GM19455 (cell line): ENCODE data around the gene SLC39A8.
"Not testable (repeated sequence)": the region's sequence is repeated elsewhere in the genome, so short reads cannot be mapped to it uniquely, and the experiment has no call there.

Experiments used
- ATAC-seq: cut with Tn5 transposase; IDR thresholded peaks from one replicate; pipeline ENCODE4 v1.9.1; 2021; ENCODE audit not compliant: unreplicated experiment

The SLC39A8 gene

DNA sequence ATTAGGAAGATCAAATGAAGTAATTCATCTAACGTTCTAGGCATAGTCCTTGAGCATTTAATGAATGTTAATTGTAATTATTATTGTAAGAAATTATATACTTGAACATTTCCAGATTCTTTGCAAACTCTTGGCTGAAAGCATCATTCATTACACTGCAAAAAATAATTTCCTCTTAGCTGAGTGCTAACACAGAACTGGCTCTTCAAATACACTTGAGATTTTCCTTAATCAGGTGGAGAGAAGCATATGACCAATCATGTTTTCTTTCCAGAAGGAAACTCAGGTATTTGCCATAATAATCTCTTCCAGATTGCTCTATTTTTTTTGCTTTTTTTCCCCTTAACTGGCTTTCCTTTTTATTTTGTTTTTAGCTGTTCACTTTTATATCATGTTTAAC lies 42.5 kb downstream of the SLC39A8 start:
- no peak for ATAC-seq

DNA sequence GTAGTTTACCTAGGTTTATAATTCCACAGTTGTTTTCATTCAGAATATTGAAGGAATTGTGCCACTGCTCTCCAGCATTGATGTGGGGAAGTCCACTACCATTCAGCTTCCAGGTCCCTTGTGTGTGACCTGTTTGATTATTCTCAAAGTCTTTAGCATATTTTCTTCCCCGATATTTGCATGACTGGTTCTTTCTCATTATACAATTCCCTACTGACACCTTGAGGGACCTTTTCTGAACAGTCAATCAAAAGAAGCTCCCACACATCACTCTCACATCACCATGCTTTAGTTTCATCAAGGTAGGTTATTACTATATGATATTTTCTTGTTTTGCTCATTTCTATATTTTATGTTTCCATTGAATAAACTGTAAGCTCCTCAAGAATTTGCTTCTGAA lies 44.1 kb downstream of the SLC39A8 start:
- no peak for ATAC-seq

DNA sequence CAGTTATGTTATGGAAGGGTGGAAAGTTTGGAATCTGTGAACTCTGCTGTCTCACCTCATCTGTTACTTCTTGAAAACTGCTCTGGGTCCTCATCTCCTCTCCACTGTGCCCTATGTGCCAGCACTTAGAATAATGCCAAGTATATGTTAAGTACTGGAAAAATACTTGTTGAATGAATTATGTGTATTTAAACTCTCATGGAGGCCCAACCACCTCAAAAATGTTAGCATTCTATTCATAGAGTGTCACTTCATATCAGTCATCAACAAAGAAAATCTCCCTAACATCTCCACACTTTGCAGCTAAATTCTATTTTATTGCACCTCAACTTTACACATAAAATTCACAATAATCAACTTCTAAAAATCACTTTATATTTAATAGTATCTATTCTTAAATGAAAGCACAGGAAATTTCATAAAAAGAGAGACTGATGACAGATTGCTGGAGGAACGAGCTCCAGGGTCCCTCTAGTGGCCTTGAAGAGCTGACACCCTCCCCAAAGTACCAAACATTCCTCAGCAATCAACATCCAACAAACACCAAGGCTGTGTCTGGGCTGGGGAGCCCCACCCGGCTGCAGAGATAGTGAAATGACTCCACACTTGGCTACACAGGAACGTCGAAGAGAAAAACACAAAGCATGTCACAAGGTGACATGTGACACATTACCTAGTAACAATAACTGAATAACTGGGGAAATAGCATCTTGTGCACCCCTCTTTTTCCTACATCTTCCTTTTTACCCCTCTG lies 45.8 kb downstream of the SLC39A8 start:
- ATAC-seq, result peak; percentile 86

DNA sequence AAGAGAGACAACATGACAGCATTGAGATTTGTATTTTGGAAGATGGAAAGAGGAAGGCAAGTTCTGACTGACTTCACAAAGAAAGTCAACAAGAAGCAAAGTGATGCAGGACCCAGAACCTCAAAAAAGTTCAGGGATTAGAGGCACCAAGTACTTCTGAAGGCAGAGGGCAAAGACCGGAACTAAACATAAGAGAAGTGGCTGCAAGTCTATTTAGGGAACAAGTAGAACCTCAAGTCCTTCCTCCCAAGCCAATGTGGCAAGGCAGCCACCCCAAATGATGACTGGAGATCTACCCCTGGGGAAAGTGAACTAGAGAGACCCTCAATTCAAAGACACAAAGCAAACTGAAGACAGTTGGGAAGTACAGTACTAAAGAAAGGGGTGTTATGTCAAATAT lies 46.6 kb downstream of the SLC39A8 start:
- no peak for ATAC-seq

DNA sequence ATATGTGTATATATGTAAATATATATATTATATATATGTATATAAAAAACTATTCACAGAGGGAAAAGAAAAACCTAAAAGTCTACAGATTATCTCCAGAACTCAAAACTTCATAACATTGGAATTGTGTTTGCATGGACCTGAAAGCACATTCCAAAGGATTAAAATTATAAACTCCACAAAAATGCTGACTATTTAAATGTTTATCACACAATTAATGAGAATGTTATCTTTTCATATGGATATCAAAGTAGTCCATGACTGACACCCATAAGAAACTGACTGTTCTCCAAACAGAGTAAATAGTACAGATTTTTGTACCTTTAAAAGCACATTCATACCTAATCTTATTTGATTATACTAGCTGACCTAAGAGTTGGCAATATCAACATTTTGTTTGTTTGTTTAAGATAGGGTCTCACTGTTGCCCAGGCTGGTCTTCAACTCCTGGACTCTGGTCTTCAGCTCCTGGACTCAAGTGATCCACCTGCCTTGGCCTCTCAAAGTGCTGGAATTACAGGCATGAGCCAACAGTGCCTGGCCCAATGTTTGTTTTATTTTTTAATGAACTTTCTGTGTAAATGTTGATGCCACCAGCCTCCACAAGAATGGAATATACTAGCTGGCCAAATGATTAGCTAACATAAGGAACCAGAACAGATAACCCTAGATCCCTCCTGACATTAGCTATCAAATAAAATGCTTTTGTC lies 50.0 kb downstream of the SLC39A8 start:
- no peak for ATAC-seq

DNA sequence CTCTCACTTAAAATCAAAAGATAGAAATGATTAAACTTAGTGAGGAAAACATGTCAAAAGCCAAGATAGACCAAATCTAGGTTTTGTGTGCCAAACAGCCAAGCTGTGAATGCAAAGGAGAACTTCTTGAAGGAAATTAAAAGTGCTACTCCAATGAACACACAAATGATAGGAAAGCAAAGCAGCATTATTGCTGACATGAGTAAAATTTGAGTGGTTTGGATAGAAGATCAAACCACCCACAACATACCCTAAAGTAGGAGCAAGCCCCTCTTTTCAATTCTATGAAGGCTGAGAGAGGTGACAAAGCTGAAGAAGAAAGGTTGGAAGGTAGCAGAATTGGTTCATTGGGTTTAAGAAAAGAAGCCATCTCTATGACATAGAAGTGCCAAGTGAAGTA lies 56.8 kb downstream of the SLC39A8 start:
- ATAC-seq, result no peak

DNA sequence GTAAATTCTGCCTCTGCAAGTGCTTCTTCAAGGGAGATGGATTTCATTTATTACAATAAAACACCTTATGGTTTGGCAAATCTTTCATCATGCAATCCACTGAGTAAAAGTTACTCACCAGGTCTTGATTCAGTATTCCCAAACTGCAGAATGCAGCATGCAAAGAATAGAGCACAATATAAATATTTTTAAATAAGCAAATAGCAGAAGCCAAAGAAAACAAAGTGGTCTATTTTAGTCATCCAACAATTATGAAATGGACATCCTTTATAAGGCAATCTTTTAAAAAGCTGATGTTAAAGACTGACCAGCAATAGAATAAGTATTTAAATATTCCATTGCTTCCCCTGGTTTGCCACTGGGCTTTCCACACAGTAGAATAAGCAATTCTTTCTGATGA lies 59.5 kb downstream of the SLC39A8 start:
- ATAC-seq, result no peak

DNA sequence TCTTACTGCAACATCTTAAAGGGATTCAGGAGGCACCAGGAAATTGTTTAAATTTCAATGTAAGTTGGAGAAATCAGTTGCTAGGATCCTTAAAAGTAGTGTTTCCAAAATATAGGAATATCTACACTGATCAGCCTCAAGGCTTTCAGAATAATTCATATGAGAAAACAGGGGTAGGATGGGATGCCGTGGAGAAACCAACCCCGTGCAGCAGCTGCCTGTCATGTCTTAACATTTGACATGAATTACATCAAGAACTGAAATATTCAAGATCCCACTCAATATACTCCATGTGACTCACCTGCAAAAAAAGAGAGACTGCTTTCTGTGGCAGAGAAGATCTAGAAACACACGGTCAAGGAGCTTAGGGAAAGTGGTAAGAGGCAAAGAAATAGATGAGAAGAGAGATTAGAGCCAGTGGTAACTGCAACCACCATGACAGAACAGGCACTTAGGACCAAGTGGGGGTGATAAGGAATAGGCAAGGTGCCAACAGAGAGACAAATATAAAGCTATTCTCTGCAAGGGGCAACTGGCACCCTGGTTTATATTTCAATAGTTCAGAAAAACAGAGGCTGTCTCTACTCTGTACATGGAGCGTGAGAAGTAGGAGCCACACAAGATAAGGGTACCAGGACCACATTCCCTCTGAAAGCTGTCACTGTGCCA lies 64.0 kb downstream of the SLC39A8 start:
- ATAC-seq, result no peak

DNA sequence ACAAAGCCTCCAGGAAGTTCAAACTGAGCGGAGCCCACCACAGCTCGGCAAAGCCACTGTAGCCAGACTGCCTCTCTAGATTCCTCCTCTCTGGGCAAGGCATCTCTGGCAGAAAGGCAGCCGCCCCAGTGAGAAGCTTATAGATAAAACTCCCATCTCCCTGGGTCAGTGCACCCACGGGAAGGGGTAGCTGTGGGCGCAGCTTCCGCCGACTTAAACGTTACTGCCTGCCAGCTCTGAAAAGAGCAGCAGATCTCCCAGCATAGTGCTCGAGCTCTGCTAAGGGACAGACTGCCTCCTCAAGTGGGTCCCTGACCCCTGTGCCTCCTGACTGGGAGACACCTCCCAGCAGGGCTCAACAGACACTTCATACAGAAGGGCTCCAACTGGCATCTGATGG lies 72.0 kb downstream of the SLC39A8 start:
- not testable (repeated sequence) for ATAC-seq

DNA sequence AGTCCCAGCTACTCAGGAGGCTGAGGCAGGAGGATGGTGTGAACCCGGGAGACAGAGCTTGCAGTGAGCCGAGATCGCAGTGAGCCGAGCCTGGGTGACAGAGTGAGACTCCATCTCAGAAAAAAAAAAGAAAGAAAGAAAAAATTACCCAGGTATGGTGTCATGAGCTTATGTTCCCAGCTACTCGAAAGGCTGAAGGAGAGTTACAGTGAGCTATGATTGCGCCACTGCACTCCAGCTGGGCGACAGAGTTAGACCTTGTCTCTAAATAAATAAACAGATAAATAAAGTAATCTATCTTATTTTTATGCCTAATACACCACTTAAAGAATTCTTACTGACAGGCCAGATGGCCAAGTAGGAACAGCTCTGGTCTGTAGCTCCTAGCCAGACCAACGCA lies 73.0 kb downstream of the SLC39A8 start:
- no peak for ATAC-seq

DNA sequence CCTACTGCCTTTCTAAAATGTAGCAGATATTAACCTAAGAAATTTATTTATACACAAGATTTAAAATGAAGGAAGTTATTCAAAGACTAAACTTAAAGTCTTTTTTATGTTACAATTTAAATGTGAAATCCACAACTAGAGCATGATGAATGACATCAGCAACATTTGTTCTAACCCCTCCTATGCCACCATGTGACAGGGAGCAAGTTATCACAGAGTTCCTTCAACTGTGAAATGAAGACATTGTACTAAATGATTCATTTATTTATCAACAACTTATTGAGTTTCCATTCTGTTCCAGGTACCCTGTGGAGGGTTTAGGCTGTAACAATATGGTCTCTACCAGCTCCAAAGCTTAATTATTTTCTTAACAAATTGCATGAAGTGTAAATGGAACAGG lies 76.9 kb downstream of the SLC39A8 start:
- no peak for ATAC-seq

DNA sequence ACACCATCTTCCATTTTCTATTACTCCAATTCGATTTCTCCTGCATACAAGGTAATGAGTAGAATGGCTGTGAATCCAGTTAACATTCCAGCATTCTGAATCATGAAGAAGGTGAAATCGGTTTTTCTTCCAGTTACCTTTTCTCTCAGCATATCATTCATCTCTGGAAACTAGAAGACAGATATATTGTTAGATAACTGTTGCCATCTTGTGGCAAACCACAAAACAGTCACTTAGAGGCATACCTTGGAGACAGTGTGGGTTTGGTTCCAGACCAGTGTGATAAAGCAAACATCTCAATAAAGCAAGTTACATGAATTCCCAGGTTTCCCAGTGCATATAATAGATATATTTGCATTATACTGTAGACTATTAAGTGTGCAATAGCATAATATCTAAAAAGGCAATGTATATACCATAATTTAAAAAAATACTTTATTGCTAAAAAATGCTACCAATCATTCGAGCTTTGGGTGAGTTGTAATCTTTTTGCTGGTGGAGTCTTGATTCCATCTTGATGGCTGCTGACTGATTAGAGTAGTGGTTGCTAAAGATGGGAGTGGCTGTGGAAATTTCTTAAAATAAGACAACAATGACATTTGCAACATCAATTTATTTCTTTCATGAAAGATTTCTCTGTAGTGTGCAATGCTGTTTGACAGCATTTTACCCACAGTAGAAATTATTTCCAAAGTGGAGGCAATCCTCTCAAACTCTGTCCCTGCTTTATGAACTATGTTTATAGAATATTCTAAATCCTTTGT lies 82.1 kb downstream of the SLC39A8 start:
- ATAC-seq, result peak; percentile 87

DNA sequence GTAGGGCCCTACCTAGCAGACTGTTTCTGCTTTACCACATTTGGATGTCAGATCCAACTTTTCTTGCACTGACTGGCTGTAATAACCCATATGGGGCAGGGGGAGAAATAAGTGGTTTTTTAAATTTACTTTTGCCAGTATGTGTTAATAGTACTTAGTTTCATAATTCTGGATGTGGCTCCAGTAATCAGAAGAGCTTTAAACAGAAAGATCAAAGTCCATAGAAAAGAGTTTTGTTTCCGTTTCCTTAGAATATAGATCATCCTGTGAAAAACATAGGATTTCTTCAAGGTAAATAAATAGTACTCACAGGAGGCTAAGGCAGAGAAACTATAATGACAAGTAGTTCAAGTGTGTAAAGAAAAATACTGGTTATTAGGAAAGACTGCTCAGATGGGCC lies 85.6 kb downstream of the SLC39A8 start:
- ATAC-seq, result no peak

DNA sequence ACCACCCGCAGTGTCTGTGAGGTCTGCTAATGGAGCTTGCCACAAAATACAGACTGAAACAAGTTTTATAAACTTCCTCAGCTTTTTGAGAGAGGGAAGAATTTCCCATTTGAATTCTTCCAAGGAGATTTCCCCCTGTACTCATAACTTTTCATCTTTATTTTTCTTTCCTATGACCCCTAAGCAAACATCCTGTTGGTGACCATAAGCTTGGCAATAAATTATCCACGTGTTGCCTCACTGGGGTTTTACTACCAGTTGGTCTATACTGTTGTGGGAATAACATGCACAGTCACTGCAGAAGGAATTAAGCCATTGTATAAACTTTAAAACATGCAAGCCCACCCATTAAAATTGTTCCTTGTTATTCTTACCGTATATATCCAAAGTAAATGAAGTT lies 86.2 kb downstream of the SLC39A8 start:
- no peak for ATAC-seq

DNA sequence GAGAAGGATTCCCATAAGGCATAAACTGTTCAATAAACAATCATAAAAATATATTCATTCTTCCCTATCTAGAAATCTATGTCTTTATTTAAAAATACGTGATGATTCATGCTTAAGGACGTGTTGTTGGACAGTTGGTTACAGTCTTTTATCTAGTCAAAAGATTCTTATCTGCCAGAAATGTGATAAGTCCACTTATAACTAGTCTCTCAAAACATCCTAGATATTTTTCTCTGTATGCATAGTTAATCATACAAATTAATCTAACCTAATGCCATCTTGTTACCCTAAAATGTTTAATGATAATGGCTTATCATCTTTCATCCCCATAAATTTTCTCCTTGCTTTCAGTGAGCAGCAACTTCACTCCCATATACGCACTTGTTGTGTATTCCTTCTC lies 89.0 kb downstream of the SLC39A8 start:
- no peak for ATAC-seq

DNA sequence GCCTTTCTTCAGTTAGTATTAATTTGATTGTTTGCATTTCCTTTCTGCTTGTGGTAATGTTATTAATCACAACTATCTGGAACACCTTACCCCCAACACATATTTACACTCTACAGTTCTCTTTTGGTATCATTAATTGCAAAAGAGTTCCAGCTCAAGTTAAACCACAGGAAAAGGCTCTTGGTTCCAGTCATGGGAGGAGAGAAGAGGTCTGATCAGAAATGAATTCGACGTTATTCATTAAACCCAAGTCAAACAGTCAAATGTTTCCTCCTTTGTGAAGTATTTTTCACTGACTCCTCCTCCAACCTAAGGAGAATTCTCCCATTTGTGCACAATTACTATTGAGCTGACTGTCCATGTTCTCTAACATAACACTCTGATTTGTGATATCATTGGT lies 91.4 kb downstream of the SLC39A8 start:
- ATAC-seq, result no peak

DNA sequence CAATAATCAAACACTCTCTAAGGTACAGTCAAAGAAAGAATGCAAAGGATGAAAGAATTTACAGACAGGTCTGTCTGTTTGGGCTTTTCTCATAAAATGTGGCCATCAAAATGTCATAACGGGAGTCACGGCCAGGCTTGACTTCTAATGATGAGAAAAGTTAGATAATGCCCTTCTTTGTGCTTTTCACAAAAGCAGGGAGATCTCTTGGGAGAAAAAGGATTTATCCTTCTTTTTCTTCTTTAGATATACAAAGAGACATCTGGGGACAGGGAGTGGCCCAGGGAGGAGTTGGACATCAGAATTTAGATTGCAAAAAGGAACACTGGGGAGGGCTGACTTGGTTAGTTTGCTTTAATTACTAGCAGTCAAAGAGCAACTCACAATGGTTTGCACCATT lies 93.1 kb downstream of the SLC39A8 start:
- ATAC-seq, result no peak

DNA sequence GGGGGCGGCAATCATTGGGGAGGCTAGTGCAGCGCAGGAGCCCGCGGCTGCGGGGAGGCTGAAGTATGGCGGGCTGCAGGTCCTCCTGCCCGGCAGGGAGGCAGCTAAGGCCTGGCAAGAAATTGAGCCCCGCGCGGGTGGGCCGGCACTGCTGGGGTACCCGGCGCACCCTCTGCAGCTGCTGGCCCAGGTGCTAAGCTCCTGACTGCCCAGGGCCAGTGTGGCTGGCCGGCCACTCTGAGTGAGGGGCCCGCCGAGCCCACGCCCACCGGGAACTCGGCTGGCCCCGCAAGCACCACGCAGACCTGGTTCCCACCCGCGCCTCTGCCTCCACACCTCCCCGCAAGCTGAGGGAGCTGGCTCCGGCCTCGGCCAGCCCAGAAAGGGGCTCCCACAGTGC lies 94.9 kb downstream of the SLC39A8 start:
- ATAC-seq, result no peak

DNA sequence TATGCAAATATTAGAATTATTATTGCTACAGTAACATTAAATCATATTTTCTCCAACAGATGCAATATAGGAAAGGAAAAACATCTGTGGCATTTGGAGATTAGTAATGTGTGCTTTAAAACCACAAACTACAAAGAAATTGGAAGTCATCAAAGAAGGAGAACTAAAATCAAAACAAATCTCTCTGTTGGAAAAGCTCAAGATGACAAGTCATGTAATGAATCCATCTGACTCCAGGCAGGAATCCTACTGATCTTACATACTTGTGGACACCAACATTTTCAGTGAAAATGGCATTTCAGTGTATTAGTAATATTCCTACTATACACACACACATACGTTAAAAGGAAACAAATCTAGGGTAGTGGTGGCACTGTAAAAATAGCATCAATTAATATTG lies 98.2 kb downstream of the SLC39A8 start:
- ATAC-seq, result no peak

DNA sequence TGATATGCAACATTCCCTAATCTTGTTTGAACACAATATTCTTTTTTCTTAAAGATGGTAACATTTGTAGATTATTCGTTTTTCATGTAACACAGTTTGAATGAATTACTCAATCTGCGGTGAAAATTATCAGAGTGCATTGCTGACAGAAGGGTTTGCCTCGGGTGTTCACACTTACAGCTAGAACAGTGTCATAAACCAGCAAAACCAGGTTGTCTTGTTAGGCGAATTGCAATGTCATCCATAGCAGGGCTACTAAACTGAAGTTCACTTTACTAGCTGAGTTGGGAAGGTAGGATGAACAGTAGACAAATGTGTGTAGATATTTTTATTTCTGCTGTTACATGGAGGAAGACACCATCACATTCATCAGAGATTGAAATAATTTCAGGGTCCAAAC lies 98.9 kb downstream of the SLC39A8 start:
- ATAC-seq, result no peak

DNA sequence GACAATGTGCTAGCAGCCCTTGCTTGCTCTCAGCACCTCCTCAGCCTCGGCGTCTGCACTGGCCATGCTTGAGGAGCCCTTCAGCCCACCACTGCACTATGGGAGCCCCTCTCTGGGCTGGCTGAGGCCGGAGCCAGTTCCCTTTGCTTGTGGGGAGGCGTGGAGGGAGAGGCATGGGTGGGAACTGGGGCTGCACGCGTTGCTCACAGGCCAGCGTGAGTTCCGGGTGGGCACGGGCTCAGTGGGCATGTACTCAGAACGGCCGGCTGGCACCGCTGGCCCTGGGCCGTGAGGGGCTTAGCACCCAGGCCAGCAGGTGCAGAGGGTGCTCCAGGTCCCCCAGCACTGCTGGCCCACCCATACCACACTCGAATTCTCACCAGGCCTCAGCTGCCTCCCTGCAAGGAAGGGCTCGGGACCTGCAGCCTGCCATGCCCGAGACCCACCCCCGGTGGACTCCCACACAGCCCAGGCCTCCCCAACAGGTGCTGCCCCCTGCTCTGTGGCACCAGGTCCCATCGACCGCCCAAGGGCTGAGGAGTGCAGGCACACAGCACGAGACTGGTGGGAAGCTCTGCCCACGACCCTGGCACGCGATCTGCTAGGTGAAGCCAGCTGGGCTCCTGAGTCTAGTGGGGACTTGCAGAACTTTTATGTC lies 100.3 kb downstream of the SLC39A8 start:
- ATAC-seq, result no peak
